Fibroblast of skin of right quadriceps (primary cell): ENCODE data around the gene CHDH.

ENCODE experiments used
- DNase-seq: peaks from one replicate; pipeline ENCODE4 v3.0.0-alpha.2; 2013

CHDH gene, protein sequence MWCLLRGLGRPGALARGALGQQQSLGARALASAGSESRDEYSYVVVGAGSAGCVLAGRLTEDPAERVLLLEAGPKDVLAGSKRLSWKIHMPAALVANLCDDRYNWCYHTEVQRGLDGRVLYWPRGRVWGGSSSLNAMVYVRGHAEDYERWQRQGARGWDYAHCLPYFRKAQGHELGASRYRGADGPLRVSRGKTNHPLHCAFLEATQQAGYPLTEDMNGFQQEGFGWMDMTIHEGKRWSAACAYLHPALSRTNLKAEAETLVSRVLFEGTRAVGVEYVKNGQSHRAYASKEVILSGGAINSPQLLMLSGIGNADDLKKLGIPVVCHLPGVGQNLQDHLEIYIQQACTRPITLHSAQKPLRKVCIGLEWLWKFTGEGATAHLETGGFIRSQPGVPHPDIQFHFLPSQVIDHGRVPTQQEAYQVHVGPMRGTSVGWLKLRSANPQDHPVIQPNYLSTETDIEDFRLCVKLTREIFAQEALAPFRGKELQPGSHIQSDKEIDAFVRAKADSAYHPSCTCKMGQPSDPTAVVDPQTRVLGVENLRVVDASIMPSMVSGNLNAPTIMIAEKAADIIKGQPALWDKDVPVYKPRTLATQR

DNA sequence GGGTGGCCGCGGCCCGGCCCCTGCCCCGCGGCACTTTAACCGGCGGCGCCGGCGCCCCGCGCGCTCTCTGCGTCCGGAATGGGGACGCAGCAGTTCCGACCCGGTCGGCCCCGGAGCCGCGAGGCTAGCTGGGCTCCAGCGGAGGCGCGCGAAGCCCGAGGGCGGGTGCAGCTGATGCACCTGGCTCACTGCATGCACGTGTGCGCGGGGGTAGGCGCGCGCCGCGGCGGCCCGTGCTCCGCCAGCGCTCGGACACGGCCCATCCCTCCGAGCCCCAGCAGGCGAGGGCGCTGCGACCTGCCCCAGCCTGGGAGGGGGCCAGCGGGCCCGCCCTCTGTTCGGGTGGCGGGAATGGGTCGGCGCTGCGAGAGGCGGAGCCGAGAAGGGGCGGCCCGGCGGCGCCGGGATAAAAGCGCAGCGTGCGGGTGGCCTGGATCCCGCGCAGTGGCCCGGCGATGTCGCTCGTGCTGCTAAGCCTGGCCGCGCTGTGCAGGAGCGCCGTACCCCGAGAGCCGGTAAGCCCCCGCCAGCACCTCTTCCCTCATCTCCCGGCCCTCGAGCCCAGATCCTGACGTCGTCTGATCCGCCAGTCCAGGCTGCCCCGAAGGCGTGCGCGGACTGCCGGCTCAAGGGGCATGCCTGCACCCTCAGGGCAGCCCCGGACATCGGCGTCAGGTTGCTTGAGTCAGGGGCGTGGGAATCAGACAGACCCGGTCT is at the start of gene CHDH, which contains the start of gene IL17RB:
Gene CHDH (minus strand): TSS at position 286 of the 717 bp plus-strand sequence. CDS start 22,411 bp downstream, outside the sequence.
Gene IL17RB (plus strand): TSS at position 435 of the 717 bp plus-strand sequence. CDS start 21 bp downstream, at position 456.
- no peak for DNase-seq

DNA sequence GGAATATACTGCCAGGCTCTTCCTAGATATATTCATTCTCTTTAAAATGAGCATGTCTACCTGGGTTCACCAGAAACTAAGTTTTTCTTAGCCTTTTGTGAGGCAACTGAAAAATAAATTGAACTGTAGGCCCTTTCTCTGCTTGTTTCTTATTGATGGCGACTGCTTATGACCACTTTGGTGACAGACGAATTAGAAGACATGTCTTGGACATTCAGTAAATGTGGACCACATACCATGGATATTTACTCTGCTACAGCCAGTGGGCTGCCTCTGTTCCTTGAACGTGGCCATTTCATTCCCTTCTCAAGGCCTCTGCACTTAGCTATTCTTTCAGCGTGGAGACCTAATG is 46.0 kb upstream of the CHDH start:
- no peak for DNase-seq

DNA sequence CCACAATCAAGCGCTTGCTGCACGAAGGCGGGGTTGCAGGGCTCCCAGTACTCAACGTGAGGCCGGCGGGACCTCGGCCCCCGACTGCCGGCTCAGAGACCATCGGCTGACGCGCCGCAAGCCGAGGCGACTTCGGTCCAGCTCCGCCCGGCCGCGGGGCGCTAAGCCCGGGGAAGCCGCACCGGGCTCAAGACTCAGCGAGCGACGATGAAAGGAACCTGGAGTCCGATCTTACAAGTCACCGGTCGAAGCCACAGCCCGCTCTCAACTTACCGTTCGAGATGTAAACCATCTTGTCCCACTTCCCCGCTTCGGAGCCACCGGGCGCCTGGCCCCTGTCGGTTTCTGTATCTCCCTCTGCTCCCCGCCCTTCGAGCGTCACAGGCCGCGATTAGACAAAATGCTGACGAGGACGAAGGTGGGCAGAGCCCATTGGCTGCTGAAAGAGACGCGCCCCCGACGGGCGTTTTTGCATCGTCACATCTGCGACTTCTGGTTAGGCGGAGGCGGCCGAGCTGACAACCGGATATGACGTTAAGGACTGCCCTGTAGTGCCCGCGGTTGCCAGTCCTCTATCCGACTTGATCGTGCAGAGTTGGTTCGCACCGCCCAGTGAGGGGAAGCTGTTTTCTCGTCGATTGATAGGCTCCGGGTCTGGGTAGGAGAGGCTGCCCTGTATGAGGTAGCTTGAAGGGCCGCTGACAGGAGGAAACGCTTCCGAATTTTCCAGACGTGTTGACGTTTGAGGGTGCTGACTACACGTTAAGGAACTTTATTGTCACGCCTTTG is 45.5 kb upstream of the CHDH start, which contains the start of gene SELENOK:
Gene SELENOK (minus strand): TSS at position 363 of the 789 bp plus-strand sequence.
- peak; percentile 99 for DNase-seq

DNA sequence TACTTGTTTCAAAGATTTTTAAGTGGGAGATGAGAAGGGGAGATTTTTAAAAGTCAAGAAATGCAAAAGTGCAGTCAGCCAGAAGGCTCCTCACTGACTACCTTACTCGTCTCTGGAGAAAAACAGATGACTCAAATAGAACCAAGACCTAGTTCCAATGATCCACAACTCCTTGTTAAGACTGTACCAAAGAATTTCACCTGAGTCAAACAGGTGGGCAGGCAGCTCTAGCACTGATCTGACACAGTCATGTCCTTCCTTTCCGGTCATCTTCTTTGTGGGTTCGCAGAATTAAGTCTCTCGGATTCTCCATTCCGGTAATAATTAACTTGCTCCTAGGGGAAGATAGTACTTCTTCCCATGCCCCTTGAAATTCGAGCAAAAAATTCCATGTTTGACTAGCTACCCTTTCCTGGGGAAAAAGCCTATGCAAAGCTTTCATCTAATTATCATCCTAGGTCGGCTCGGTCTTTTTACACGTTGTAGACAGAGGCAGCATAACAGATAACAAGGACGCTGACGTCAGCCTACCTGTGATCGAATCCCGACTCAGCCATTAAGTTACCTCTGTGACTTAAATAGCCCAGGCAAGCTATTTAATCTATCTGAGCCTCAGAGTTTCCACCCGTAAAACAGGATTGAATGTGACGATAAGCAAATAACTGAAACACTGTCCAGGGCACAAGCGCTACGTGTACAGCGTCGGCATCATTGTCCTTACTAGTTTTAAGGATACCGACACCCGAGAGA is 44.7 kb upstream of the CHDH start:
- no peak for DNase-seq

GRCh38 chr3:53888232-53888631 is 42.0 kb upstream of the CHDH start:
- DNase-seq, result no peak

GRCh38 chr3:53887446-53887845 is 41.2 kb upstream of the CHDH start:
- DNase-seq, result no peak

DNA sequence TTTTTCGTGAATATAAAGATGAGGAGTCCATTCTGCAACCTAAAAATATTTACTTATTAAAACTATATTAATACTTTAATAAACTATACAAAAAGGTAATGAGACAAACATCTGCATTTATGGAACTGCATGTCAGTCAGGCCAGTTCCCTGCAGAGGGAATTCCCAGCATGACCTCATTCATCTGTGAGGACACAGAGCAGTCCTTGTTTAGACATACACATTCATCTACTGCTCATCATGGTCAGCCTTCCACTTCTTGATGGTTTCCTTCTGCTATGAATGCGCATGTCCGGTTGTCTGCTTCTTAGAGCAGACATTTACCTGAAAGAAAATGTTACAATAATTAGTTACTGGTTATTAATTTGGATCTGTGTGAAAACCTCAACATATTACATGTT is 39.0 kb upstream of the CHDH start:
- no peak for DNase-seq

DNA sequence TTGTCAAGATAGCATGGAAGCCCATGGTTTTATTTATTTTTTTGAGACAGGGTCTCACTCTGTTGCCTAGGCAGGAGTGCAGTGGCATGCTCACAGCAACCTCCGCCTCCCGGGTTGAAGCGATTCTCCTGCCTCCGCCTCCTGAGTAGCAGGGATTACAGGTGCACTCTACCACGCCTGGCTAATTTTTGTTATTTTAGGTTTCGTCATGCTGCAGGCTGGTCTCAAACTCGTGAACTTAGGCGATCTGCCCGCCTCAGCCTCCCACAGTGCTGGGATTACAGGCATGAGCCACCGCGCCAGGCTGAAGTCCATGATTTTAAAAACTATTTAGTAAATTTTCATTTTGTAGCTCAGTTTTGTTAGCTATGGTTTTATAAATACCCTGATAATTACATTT is 38.4 kb upstream of the CHDH start:
- no peak for DNase-seq

DNA sequence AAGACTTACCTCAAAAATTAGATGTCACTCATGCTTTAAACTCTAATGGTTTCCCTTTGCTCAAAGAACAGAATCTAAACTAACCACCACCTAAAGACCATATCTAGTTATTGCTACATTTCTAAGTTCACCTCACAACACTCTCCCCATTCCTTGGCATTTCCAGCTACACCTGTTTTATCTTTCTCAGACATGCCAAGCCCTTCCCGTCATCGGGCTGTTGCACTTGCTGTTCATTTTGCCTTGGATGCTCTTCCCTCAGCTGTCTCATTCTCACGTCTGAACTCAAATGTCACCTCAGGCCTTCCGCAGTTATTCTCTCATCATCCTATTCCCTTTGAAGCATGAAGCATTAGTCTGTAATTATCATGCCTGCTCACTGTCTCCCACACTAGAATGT is 36.8 kb upstream of the CHDH start:
- DNase-seq, result no peak

GRCh38 chr3:53881691-53882593 is 35.7 kb upstream of the CHDH start, which contains the start of gene ACTR8:
Gene ACTR8, minus strand, starts transcription at chr3:53882152. Its CDS starts 51 bp downstream, at chr3:53882101.
- peak; percentile 79 for DNase-seq

DNA sequence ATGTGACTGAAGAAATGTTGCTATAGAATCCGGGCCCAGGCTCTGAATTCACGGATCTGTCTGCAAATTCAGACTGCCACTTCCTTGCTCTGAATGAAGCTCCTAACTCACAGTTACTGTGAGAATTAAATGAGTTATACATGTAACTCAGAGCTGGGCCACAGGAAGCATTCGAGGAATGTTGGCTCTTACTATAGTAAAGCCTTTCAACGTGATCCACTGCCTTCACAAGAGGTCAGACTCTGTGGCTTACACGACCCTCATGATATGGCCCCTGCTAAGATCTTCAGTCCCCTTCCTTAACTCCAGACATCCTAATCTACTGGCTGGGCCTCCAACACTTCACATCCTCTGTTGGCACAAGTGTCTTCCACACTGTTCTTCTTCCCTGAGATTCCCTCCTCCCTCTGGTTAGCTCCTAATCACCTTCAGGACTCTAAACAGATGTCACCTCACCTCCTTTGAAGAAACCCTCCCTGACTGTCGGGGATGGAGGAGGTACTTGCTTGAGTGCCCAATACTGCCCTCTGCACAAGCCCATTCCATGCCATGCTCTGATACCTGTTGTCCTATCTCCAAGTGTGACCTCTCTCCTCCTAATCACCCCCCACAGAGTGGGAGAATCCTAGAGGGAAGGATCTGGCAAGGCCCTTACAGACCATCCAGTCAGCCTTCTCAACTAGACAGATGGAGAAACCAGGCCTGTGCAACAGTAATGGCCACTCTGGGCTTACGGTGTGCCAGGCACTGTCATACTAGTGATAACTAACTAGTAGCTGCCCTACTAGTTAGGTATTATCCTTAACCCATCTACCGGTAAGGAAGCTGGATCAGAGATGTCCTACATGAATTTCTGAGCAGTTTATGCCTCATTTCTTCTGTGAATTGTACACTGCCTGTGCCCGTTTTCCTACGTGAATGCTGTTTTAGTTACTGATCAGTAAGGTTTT is 34.5 kb upstream of the CHDH start:
- DNase-seq, result no peak

DNA sequence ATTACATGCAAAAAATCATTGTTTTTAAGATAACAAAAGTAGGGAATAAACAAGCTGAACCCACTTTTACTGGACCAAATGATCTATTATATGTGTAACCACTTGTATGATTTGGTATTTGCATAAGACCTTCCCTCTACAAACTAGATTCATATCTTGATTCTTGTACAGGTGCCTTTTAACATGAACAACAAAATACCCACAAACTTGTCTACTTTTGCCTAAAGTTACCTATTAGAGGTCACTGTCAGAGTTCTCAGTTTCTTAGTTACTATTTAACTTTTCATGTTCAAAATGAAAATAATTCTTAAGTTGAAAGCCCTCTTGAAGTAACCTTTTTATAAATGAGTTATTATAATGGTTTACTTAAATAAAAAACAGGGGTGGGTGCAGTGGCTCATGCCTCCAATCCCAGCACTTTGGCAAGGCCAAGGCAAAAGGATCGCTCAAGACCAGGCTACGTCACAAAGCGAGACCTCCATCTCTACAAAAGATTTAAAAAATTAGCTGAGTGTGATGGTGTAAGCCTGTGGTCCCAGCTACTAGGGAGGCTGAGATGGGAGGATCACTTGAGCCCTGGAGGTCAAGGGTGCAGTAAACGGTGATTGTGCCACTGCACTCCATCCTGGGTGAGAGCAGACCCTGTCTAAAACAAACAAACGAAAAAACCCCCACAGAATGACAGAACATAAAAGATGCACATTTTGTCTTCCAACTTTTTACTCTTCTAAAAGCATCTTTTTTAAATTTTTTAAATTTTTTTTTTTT is 19.7 kb upstream of the CHDH start:
- no peak for DNase-seq

DNA sequence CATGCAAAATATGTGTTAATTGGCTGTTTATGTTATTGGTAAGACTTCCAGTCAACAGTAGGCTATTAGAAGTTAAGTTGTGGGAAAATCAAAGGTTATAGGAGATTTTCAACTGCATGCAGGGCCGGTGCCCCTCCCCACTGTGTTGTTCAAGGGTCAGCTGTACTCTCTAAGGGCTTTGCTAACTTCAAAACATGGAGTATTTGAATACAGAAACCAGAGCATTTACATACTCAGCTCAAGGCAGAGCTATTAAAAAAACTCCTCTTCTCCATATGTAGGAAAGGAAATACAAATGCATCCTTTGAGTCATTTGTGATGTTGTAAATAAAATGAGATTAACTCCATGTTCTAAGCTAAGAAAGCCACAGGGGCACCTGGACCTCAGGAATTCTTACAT is 16.9 kb upstream of the CHDH start:
- DNase-seq, result no peak

- no peak for DNase-seq
Measured at GRCh38 chr3:53862241-53862640, 16.0 kb upstream of the CHDH start.

DNA sequence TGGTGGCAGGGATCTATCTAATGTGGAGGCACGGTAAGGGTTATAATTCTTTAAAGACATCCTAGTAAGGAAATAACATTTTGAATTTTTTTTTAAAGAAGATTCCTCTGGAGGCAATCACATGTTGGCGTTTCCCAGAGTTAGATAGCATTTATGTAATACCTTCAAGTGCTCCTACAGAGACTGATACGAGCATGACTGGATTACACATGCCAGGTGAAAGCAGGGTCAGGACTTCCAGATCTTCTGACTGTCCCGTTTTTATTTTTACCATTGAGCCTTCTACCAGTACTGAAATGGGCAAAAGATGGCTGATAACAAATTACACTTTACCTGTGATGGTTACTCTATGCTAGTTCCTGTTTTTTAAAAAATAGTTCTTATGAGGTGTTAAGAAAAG is 14.0 kb upstream of the CHDH start:
- DNase-seq, result no peak

- DNase-seq, result no peak
Measured at GRCh38 chr3:53859178-53859577, 13.0 kb upstream of the CHDH start.

- DNase-seq, result no peak
Measured at GRCh38 chr3:53858096-53858741, 12.0 kb upstream of the CHDH start.

DNA sequence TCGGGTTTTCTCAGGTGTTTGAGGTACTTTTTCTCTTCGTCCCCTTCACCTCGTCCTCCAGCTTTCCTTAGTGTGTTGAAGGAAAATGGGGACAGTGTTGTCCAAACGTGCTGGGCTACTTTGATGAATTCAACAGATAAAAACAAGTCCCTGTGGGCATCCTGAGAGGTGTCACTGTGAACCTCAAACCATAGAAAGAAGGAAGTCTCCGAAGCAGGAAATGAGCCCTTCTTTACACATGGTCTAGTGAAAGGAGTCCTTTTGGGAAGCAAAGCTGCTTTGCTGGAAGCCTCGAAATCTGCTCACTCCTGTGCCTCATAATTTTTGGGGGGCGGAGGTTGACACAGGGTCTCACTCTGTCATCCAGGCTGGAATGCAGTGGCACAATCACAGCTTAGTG is 10.7 kb upstream of the CHDH start:
- no peak for DNase-seq
